HG03439 (cell line): ENCODE measurements around the gene BLID.

ENCODE experiments used
- ATAC-seq: cut with Tn5 transposase; IDR thresholded peaks from one replicate; pipeline ENCODE4 v1.9.1; 2021; ENCODE audit warnings: mild to moderate bottlenecking, moderate library complexity; ENCODE audit not compliant: unreplicated experiment

The BLID gene

DNA sequence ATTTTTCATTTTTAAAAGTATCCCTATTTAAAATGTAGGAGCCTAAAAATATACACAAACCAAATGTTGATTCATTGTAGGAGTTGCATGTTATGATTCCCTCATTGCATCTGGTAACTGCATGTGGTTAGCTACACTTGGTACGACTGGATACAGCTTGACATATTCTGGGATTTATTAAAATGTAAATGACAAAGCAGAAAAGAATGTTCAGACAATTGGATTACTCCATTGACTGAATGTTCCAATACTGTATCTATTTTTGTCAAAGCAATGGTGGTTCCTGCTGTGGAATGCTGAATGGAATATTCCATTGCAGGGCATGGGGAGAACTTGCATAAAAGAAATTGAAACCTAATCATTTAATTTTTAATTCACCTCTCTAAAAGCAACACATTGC lies 30.8 kb downstream of the BLID start:
- ATAC-seq = no peak

DNA sequence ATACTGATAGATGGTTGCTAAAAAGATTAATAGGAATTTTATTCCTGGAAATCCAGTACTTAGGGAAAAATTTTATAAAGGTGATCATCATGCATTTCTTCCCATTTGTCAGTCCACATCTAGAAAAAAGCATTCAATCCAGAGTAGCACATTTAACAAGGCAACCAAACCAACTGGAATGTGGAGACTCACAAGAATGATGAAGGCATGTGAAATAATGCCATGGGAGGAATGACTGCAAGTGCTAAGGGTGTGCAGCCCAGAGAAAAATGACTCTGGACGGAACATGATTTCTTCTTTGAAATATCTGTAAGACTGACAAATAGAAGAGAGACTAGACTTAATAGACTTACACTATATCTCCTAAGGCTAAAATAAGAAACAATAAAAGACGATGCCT lies 33.8 kb downstream of the BLID start:
- ATAC-seq = no peak

DNA sequence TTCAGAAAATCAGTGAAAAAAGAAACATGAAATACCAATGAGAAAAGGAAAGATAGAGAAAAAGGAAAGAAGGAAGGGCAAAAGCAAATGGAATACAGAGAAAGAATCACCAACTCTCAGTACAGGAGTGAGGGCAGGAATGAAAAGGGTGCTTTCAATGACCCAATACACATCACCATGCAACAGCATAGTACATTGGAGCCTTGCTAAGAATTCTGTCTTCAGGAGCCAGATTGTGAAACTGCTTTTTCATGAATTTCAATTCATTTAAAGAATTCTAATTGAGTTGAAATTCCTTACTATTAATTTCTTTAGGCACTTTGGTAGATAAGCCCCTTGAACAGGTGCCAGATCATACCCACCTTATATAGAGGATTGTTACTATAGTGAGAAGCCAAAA lies 34.9 kb downstream of the BLID start:
- ATAC-seq = no peak

DNA sequence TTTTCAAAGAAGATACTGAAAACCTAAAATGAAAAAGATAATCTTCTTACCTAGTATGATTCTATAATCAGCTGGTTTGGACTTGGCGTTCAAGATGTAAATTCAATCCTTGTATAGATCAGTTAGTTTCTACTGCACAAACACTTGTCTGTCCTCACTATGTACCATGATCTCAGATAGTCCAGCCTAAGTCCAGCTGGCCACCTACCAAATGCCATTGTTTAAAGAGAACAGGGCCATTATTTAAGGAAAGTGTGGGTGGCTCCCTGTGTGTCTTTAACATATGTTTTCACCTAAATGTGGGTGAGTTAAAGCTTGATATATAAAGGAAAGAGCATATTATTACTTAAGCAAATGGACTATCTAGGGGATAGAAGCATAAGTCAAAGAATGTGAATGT lies 38.6 kb downstream of the BLID start:
- no peak for ATAC-seq

DNA sequence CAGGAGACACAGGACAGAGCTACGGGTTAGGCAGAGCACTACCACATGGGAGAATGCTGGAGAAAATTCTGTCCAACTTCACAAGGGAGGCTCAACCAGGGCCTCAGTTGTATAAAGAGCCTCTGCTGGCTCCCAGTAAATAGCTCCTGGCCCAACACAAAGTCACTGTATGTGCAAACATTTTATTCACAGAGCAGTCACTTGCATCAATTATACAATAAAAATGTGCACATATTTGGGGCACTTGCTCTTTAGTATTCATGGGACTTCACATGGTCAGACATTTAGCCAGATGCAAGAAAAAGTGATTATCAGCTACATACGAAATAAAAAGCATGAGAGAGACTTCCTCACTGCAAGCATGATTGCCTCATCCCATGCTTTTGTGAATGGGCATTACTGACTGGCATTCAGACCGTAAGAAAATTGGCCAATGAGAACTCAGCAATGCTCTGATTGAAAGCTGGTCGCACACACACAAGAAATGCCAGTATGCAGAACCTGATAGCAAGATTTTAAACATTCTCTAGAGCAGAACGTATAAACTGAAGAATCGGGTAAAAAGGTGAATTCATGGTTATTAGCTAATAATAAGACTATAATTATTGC lies 39.4 kb downstream of the BLID start:
- no peak for ATAC-seq

DNA sequence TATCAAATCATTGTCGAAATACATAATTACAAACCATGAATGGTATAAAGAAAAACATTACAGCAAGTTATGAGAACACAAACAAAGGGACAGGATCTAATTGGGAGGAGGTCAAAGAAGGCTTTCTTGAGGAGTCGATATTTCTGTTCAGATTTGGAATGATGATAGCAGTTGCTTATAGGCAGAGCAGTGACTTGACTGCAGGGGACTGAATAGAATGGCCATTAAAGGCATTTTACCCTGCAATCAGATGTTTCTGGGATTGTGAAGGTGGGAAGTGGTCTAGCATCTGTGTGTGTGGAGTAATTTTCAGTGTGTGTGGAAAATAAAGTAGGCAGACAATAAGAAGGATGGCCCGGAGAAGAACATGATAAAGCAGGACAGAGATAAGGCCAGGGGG lies 41.0 kb downstream of the BLID start:
- no peak for ATAC-seq

DNA sequence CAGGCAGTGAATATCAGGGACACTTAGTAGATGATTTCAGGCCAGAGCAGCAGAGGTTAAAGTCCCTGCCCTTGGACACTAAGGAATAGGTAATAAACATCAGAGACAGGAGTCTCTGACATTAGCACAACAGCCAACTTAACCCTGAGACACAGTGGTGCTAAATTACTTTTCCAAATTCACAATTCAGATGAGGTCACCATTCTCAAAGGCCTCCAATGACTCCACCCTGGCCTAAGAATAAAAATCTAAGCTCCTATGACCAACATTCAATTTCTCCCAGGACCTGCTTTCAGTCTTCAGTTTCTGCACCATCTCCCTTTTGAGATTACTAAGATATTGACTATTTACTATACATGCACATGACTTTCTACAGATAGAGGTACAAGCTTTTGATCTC lies 42.0 kb downstream of the BLID start:
- no peak for ATAC-seq

DNA sequence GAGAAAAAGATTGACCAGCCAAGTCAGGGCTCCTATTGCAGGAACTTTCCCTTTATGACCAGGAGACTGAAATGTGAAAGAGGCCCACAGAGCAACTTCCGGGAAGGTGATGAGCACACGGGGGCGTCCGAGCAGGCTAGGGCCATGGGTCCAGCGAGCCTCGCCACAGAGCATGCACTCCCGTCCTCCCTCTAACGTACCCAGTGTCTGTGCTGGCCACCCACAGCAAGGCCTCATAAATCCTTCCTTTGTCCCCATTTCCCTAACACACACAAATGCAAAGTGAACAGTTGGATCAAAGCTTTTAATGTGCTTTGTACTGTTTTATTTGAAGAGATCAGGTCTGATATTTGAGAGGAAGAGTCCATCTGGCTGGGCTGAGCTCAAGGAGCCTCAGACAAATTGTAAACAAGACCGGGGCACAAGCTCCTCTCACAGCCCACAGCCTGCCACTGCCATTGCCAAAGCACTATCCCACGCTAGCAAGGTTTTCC lies 44.3 kb downstream of the BLID start:
- no peak for ATAC-seq

DNA sequence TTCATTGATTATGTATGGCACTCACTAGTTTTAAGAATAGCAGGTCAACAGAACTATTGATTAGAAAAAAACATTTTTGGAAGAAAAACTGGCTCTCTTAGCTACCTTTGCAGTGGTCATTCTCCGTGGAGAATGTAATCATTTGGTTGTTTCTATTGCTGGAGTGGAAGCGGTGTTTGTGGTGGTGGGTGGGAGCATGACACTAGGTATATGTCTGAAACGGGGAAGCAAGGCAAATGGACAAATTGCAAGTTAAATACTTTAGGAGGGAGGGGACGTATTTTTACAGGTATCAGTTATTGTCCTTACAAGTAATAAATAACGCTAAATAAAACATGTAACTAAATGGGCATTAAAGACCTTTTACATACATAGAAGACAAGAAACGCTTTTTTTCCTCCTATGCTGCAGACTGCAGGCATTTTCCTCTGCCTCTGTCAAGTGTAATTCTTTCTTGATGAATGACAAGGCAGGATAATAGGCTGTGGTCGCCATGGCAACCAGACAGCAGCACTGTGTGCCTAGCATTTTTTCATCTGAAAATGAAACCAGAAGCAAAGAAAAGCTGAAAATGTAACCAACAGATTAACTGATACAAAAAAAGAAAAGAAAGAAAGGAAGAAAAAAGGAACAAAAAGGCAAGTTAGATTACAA lies 46.2 kb downstream of the BLID start:
- no peak for ATAC-seq

DNA sequence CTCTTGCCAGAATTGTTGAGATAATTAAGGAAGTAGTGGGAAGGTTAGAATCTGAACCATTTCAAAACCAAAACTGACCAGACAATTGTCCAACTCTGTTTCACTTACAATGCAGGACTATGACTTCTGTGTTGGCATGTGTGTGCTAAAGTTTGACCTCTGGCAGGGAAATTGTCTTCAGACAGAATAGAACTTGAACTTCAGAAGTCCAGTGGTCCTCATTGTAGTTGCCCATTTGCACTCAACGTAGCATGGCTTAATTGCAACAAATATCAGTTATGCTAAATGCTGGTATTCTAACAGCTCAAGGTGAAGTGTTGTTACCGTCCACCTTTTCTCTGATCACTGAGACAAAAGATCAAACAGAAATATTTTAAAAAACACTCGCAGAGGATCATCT lies 47.2 kb downstream of the BLID start:
- no peak for ATAC-seq

DNA sequence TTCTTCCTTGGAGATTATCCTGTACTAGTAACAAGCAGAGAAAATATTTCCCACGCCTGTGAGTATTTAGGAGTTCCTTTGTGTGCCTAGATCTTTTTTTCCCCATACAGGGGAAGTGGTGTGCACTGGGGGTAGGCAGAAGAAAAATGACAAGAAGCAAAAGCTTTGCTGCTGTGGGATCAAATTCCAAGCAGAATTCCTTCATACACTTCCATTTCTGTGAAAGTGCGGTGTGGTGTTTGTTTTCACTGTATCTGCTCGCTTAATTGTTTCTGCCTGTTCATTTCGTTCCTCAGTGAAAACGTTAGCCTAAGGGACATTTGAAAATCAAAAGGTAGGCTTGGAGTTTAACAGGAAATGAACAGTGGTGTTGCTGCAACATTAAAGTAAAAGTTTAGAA lies 47.9 kb downstream of the BLID start:
- no peak for ATAC-seq
